ENCODE results near the gene KCNS3.

KCNS3 gene

GRCh38 chr2:17845806-17846205 is 32.7 kb upstream of the KCNS3 start:
- TF ChIP-seq CTCF (IDR thresholded peaks at IDR 0.05; ENCODE audit: low read depth, low read length, missing control alignments), result no peak
- no peak for DNase-seq
- H3K27ac ChIP-seq, result no peak overlapping the region
- no peaks in the 10 kb centered on the region for H3K27me3 ChIP-seq (replicated peaks)
- H3K36me3 ChIP-seq (replicated peaks), result no peaks in the 10 kb centered on the region
- no peak overlapping the region for H3K4me3 ChIP-seq (ENCODE audit: low read depth, low read length)
- in situ Hi-C loops (cut with HindIII; ENCODE audit: low pct_ligation_motif_present, low sequenced_read_pairs), result no loop called here

GRCh38 chr2:17846676-17847075 is 31.8 kb upstream of the KCNS3 start:
- no peak for TF ChIP-seq CTCF (IDR thresholded peaks at IDR 0.05; ENCODE audit: low read depth, low read length, missing control alignments)
- Histone ChIP-seq H3K27me3 (replicated peaks) (no peaks in the 10 kb centered on the region), H3K4me3 (ENCODE audit: low read depth, low read length) (no peak overlapping the region), H3K27ac (no peak overlapping the region), H3K36me3 (replicated peaks) (no peaks in the 10 kb centered on the region)
- in situ Hi-C loops (cut with HindIII; ENCODE audit: low pct_ligation_motif_present, low sequenced_read_pairs), result no loop called here
- no peak for DNase-seq

GRCh38 chr2:17847236-17847635 is 31.2 kb upstream of the KCNS3 start:
- DNase-seq, result no peak
- Histone ChIP-seq H3K27me3 (replicated peaks) (no peaks in the 10 kb centered on the region), H3K27ac (no peak overlapping the region), H3K36me3 (replicated peaks) (no peaks in the 10 kb centered on the region), H3K4me3 (ENCODE audit: low read depth, low read length) (no peak overlapping the region)
- in situ Hi-C loops (cut with HindIII; ENCODE audit: low pct_ligation_motif_present, low sequenced_read_pairs), result no loop called here
- no peak for TF ChIP-seq CTCF (IDR thresholded peaks at IDR 0.05; ENCODE audit: low read depth, low read length, missing control alignments)

GRCh38 chr2:17849275-17849674 is 29.2 kb upstream of the KCNS3 start:
- no peaks in the 10 kb centered on the region for H3K27me3 ChIP-seq (replicated peaks)
- TF ChIP-seq CTCF (IDR thresholded peaks at IDR 0.05; ENCODE audit: low read depth, low read length, missing control alignments), result no peak
- in situ Hi-C loops (cut with HindIII; ENCODE audit: low pct_ligation_motif_present, low sequenced_read_pairs), result no loop called here
- H3K27ac ChIP-seq, result no peak overlapping the region
- no peak overlapping the region for H3K4me3 ChIP-seq (ENCODE audit: low read depth, low read length)
- no peaks in the 10 kb centered on the region for H3K36me3 ChIP-seq (replicated peaks)
- DNase-seq, result no peak

GRCh38 chr2:17850151-17850550 is 28.3 kb upstream of the KCNS3 start:
- Histone ChIP-seq H3K4me3 (ENCODE audit: low read depth, low read length) (no peak overlapping the region), H3K27ac (no peak overlapping the region), H3K36me3 (replicated peaks) (no peaks in the 10 kb centered on the region), H3K27me3 (replicated peaks) (no peaks in the 10 kb centered on the region)
- in situ Hi-C loops (cut with HindIII; ENCODE audit: low pct_ligation_motif_present, low sequenced_read_pairs), result no loop called here
- TF ChIP-seq CTCF (IDR thresholded peaks at IDR 0.05; ENCODE audit: low read depth, low read length, missing control alignments), result no peak
- DNase-seq, result no peak

GRCh38 chr2:17851731-17852585 is 26.5 kb upstream of the KCNS3 start:
- DNase-seq, result peak; percentile 67
- Histone ChIP-seq H3K4me3 (ENCODE audit: low read depth, low read length) (no peak overlapping the region), H3K36me3 (replicated peaks) (no peaks in the 10 kb centered on the region), H3K27me3 (replicated peaks) (no peaks in the 10 kb centered on the region), H3K27ac (no peak overlapping the region)
- peak; percentile 92 for TF ChIP-seq CTCF (IDR thresholded peaks at IDR 0.05; ENCODE audit: low read depth, low read length, missing control alignments)
- in situ Hi-C loops (cut with HindIII; ENCODE audit: low pct_ligation_motif_present, low sequenced_read_pairs), result no loop called here

All from brain microvascular endothelial cell (primary cell).